ENCODE results near the gene OTUD3.

OTUD3 gene

DNA sequence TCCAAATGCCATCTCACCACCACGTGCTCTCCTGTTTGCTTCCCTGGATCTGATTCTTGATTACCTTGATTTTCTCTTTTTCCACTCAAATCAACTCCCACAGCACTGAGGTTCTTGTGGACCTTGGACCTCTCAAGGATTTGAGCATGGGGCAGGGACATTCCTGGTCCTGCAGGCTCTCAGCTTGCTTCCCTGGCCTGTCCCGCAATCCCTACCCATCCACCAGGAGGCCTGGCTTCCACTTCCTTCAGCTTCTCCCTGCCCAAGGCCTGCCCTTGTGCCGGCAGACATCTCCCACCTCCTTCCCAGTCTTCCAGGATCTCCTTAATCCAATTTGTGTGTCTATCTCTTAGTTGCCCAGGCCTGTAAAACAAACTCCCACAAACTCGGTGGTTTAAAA is 75.6 kb downstream of the OTUD3 start:
- no peak for DNase-seq

DNA sequence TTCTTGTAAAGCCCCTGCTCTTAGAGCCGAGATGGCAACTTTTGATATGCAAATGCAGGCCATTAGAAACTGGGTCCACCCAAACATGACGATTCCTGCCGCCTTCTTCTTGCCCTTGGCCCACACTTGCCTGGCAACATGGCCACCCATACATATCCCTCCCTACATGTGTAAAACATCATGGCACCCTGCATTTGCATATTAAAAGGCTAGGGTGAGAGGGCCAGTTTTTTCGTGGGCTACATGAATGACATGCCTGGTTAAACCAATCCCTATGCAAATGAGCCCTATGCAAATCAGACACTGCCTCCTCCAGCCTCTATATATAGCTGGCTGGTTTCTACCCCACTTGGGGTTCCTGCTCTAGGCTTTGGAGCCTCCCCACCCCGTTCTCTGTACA is 78.4 kb downstream of the OTUD3 start:
- DNase-seq = no peak

All from SW 1271 (cell line).